Psoas muscle (tissue), 8 donors: Measurements from ENCODE around the gene IFNA16. TPM values are rescaled to one million over a fixed set of nuclear protein-coding genes. Genes with fewer than 3 reads are reported as not detected.
A peak's percentile ranks its signal among the peaks of the same experiment; 100 is the strongest.
"Not testable (repeated sequence)": the region's sequence is repeated elsewhere in the genome, so short reads cannot be mapped to it uniquely, and the experiment has no call there.

Experiments used
- ATAC-seq, 4 donors: fragments of 200-7000 bp; cut with Tn5 transposase; one replicate each; pipeline ENCODE4 v1.9.1; 2020; ENCODE audit warnings: moderate library complexity in 3 of 4, mild to moderate bottlenecking in 2 of 4
- DNase-seq, 2 donors: peaks; one replicate each; pipeline ENCODE4 v3.0.0-alpha.2; 2020
- H3K27ac ChIP-seq: fragments of 200-600 bp; one replicate; pipeline ENCODE4 v1.8.0; 2022
- H3K27me3 ChIP-seq, 3 donors: fragments of 200-600 bp in 1 of 3; one replicate each; pipeline versions ENCODE4 v1.6.1 to v1.8.0; 2013 to 2022; ENCODE audit warnings: low read length in 2 of 3, mild to moderate bottlenecking in 2 of 3, moderate library complexity in 1 of 3; ENCODE audit not compliant: insufficient read depth in 3 of 3
- H3K36me3 ChIP-seq, 2 donors: fragments of 200-600 bp in 1 of 2; one replicate each; pipeline versions ENCODE4 v1.6.1 to v1.8.0; 2013 to 2022; ENCODE audit warnings: low read depth in 1 of 2, mild to moderate bottlenecking in 1 of 2, moderate library complexity in 1 of 2; ENCODE audit not compliant: insufficient read depth in 1 of 2
- H3K4me1 ChIP-seq: fragments of 200-600 bp; one replicate; pipeline ENCODE4 v1.8.0; 2022
- H3K4me3 ChIP-seq: fragments of 200-600 bp; one replicate; pipeline ENCODE4 v1.8.0; 2022; ENCODE audit warnings: mild to moderate bottlenecking
- H3K9me3 ChIP-seq: fragments of 200-600 bp; one replicate; pipeline ENCODE4 v1.8.0; 2022
- CTCF ChIP-seq: fragments of 200-600 bp; IDR thresholded peaks from one replicate; pipeline ENCODE4 v1.8.0; 2022; ENCODE audit warnings: antibody characterized with exemption
- WGBS, 3 donors: extraction: QIAGEN DNeasy Blood & Tissue Kit; methylation state at CpG; one replicate each; pipeline versions ENCODE4 v1.1.6 to v1.1.7; 2013; 5-methylcytosine and 5-hydroxymethylcytosine counted together
- intact Hi-C, 2 donors: fragments of 100-400 bp; cut with DNase I; formaldehyde crosslinking; loops; one replicate each; pipeline versions ENCODE4 v1.11.0 to v1.14.2; 2022
- polyA plus RNA-seq, 3 donors: library from polyadenylated mRNA; stranded (reverse); fragments of 200-250 nt; gene quantifications; one replicate each; pipeline ENCODE4 v1.2.3, GENCODE V29; 2013
- total RNA-seq, 4 donors: library from RNA; stranded (reverse); fragmentation: NEBNext Ultra II Directional in 2 of 4; extraction: Animal tissue kit (Norgen Biotek cat#: 25700) in 2 of 4; gene quantifications; one replicate each; pipeline versions ENCODE4 v1.2.1 to v1.2.4, GENCODE V29; 2021 to 2023
- donor health status: healthy with polysubstance abuse.
- donor health status: DM: no; HTN: no; CAD: no; lungs with moderate emphysema.
- donor health status: Bipolar disorder and iron deficiency.
- donor health status: healthy.
- donor health status: DM: yes; HTN: yes; CAD: no.
- donor health status: DM: no; HTN: no; CAD: no.
- donor health status: DM: no; HTN: no; CAD: no.
- donor health status: DM: yes; HTN: yes; CAD: no.

The IFNA16 gene
- total and polyA plus RNA-seq, 7 donors: not detected

GRCh38 chr9:21210311-21210710 is 6.8 kb downstream of the IFNA16 start:
- Histone ChIP-seq H3K4me3 (no peak overlapping the region), H3K9me3 (no peaks in the 10 kb centered on the region), H3K27ac (no peak overlapping the region), H3K27me3 (no peaks in the 10 kb centered on the region), H3K36me3 (no peaks in the 10 kb centered on the region), H3K4me1 (no peaks in the 10 kb centered on the region)
- TF ChIP-seq CTCF: no peak
- intact Hi-C loops: no loop called here
- WGBS, 3 donors: 87 to 92% (median 90%) methylated on average over 7 of the region's 7 CpGs
- ATAC-seq (no peak), DNase-seq (no peak)

- H3K9me3 ChIP-seq, DNase-seq, H3K4me1 ChIP-seq, intact Hi-C loops, H3K27ac ChIP-seq, ATAC-seq, H3K36me3 ChIP-seq, H3K4me3 ChIP-seq, H3K27me3 ChIP-seq: not testable (repeated sequence)
- WGBS, 3 donors: 76 to 83% (median 80%) methylated on average over 3 of the region's 3 CpGs
Observed at GRCh38 chr9:21207043-21207442, 10.1 kb downstream of the IFNA16 start, which contains the start of gene IFNA10. Gene IFNA10 (minus strand): TSS chr9:21207143. CDS start chr9:21207097, 46 bp downstream.

GRCh38 chr9:21205204-21205603 is 11.9 kb downstream of the IFNA16 start:
- Histone ChIP-seq H3K9me3 (no peaks in the 10 kb centered on the region), H3K27me3 (no peaks in the 10 kb centered on the region), H3K4me3 (no peak overlapping the region), H3K36me3 (no peaks in the 10 kb centered on the region), H3K27ac (no peak overlapping the region), H3K4me1 (no peaks in the 10 kb centered on the region)
- ATAC-seq (no peak), DNase-seq (no peak)
- intact Hi-C loops: no loop called here
- no peak for TF ChIP-seq CTCF

- H3K36me3 ChIP-seq, H3K27ac ChIP-seq, H3K9me3 ChIP-seq, H3K4me1 ChIP-seq, H3K27me3 ChIP-seq, H3K4me3 ChIP-seq, ATAC-seq, intact Hi-C loops, DNase-seq: not testable (repeated sequence)
- 60 to 68% (median 66%) methylated on average over 4 of the region's 4 CpGs for WGBS, 3 donors
Observed at GRCh38 chr9:21202105-21202504, 15.0 kb downstream of the IFNA16 start, which contains the start of gene IFNA7. Gene IFNA7 (minus strand): TSS chr9:21202205. CDS start chr9:21202165, 40 bp downstream.

- H3K27me3 ChIP-seq, H3K4me3 ChIP-seq, H3K4me1 ChIP-seq, DNase-seq, H3K36me3 ChIP-seq, H3K27ac ChIP-seq, intact Hi-C loops, ATAC-seq, H3K9me3 ChIP-seq: not testable (repeated sequence)
- peak; percentile 24 for TF ChIP-seq CTCF
- 35 to 46% (median 41%) methylated on average over 6 of the region's 6 CpGs for WGBS, 3 donors
Observed at GRCh38 chr9:21194867-21195776, 22.0 kb downstream of the IFNA16 start.

- H3K27ac ChIP-seq, ATAC-seq, H3K4me3 ChIP-seq, intact Hi-C loops, DNase-seq, H3K9me3 ChIP-seq, H3K36me3 ChIP-seq, H3K4me1 ChIP-seq, H3K27me3 ChIP-seq: not testable (repeated sequence)
- WGBS, 3 donors: 81 to 88% (median 86%) methylated on average over 3 of the region's 3 CpGs
Observed at GRCh38 chr9:21187487-21187886, 29.6 kb downstream of the IFNA16 start, which contains the start of gene IFNA4. Gene IFNA4 (minus strand): TSS chr9:21187587. CDS start chr9:21187531, 56 bp downstream.

GRCh38 chr9:21182810-21183736 is 34.0 kb downstream of the IFNA16 start:
- H3K27ac ChIP-seq, H3K36me3 ChIP-seq, ATAC-seq, intact Hi-C loops, H3K27me3 ChIP-seq, DNase-seq, H3K4me3 ChIP-seq, H3K9me3 ChIP-seq, H3K4me1 ChIP-seq: not testable (repeated sequence)
- 33 to 51% (median 39%) methylated on average over 4 of the region's 4 CpGs for WGBS, 3 donors
